HUES48 (cell line): ENCODE results near the gene YWHAG.

Source experiments
- H3K27ac ChIP-seq: one replicate; pipeline ENCODE4 v1.7.0; 2013; ENCODE audit warnings: low read depth, low read length, inconsistent platforms
- H3K27me3 ChIP-seq: 2 replicates; pipeline ENCODE4 v1.6.1; 2013; ENCODE audit warnings: mild to moderate bottlenecking, low read length; ENCODE audit not compliant: control insufficient read depth, insufficient read depth
- H3K36me3 ChIP-seq: 2 replicates; pipeline ENCODE4 v1.6.1; 2013; ENCODE audit warnings: low read length; ENCODE audit not compliant: control insufficient read depth, insufficient read depth
- H3K4me1 ChIP-seq: 2 replicates; pipeline ENCODE4 v1.6.1; 2013; ENCODE audit warnings: mild to moderate bottlenecking, low read length; ENCODE audit not compliant: control insufficient read depth, insufficient read depth
- H3K4me3 ChIP-seq: 2 replicates; pipeline ENCODE4 v1.5.1; 2013; ENCODE audit warnings: mild to moderate bottlenecking, low read depth, low read length
- H3K9ac ChIP-seq: 2 replicates; pipeline ENCODE4 v1.6.1; 2013; ENCODE audit warnings: mild to moderate bottlenecking, low read depth, low read length, moderate library complexity
- H3K9me3 ChIP-seq: 2 replicates; pipeline ENCODE4 v1.6.1; 2013; ENCODE audit warnings: low read length; ENCODE audit not compliant: control insufficient read depth, insufficient read depth

YWHAG gene

GRCh38 chr7:76358011-76358480, 745 bp downstream of the YWHAG start:
- Histone ChIP-seq H3K27me3 (no peaks in the 10 kb centered on the region), H3K36me3 (peaks cover 31% of the 10 kb centered on the region), H3K4me3 (peak overlapping the region; percentile 100), H3K9ac (peak overlapping the region; percentile 100), H3K27ac (peak overlapping the region; percentile 98), H3K9me3 (no peaks in the 10 kb centered on the region), H3K4me1 (peaks cover 28% of the 10 kb centered on the region)

- peaks cover 28% of the 10 kb centered on the region for H3K4me1 ChIP-seq
- H3K36me3 ChIP-seq: peaks cover 31% of the 10 kb centered on the region
- H3K9me3 ChIP-seq: no peaks in the 10 kb centered on the region
- H3K4me3 ChIP-seq: peak overlapping the region; percentile 100
- H3K27ac ChIP-seq: peak overlapping the region; percentile 98
- H3K27me3 ChIP-seq: no peaks in the 10 kb centered on the region
- H3K9ac ChIP-seq: peak overlapping the region; percentile 100
Measured at GRCh38 chr7:76357475-76358010, 1.2 kb downstream of the YWHAG start.

- Histone ChIP-seq H3K4me1 (peaks cover 28% of the 10 kb centered on the region), H3K27ac (no peak overlapping the region), H3K27me3 (no peaks in the 10 kb centered on the region), H3K36me3 (peaks cover 37% of the 10 kb centered on the region), H3K9ac (no peak overlapping the region; the same call in 1 of the 2 replicates), H3K9me3 (no peaks in the 10 kb centered on the region), H3K4me3 (peak overlapping the region; percentile 100)
Measured at GRCh38 chr7:76356823-76357222, 2.0 kb downstream of the YWHAG start.

- peaks cover 40% of the 10 kb centered on the region for H3K36me3 ChIP-seq
- H3K9me3 ChIP-seq: no peaks in the 10 kb centered on the region
- H3K27ac ChIP-seq: no peak overlapping the region
- no peak overlapping the region for H3K9ac ChIP-seq
- peak overlapping the region; percentile 100 for H3K4me3 ChIP-seq
- no peaks in the 10 kb centered on the region for H3K27me3 ChIP-seq
- H3K4me1 ChIP-seq: peaks cover 28% of the 10 kb centered on the region
Measured at GRCh38 chr7:76356115-76356514, 2.7 kb downstream of the YWHAG start.

GRCh38 chr7:76354981-76355730, 3.6 kb downstream of the YWHAG start:
- Histone ChIP-seq H3K9me3 (no peaks in the 10 kb centered on the region), H3K27ac (peak overlapping the region; percentile 46), H3K4me1 (peaks cover 28% of the 10 kb centered on the region), H3K27me3 (no peaks in the 10 kb centered on the region), H3K36me3 (peaks cover 50% of the 10 kb centered on the region), H3K4me3 (peak overlapping the region; percentile 100), H3K9ac (no peak overlapping the region)

GRCh38 chr7:76354516-76354915, 4.3 kb downstream of the YWHAG start:
- Histone ChIP-seq H3K4me1 (peaks cover 23% of the 10 kb centered on the region), H3K9me3 (no peaks in the 10 kb centered on the region), H3K9ac (no peak overlapping the region), H3K27ac (peak overlapping the region; percentile 46), H3K36me3 (peaks cover 56% of the 10 kb centered on the region), H3K4me3 (0 out of 2 replicates have a peak overlapping the region, but pooled peaks have one; percentile 100), H3K27me3 (no peaks in the 10 kb centered on the region)

- Histone ChIP-seq H3K9ac (no peak overlapping the region), H3K27ac (no peak overlapping the region), H3K9me3 (no peaks in the 10 kb centered on the region), H3K4me3 (no peak overlapping the region), H3K4me1 (peaks cover 22% of the 10 kb centered on the region), H3K27me3 (no peaks in the 10 kb centered on the region), H3K36me3 (peaks cover 63% of the 10 kb centered on the region)
Measured at GRCh38 chr7:76353744-76354143, 5.0 kb downstream of the YWHAG start.

GRCh38 chr7:76352193-76352592, 6.6 kb downstream of the YWHAG start:
- H3K9me3 ChIP-seq: no peaks in the 10 kb centered on the region
- peaks cover 22% of the 10 kb centered on the region for H3K4me1 ChIP-seq
- H3K36me3 ChIP-seq: peaks cover 75% of the 10 kb centered on the region
- no peak overlapping the region for H3K9ac ChIP-seq
- H3K27ac ChIP-seq: no peak overlapping the region
- H3K27me3 ChIP-seq: no peaks in the 10 kb centered on the region
- H3K4me3 ChIP-seq: no peak overlapping the region

- Histone ChIP-seq H3K9me3 (no peaks in the 10 kb centered on the region), H3K27me3 (no peaks in the 10 kb centered on the region), H3K27ac (no peak overlapping the region), H3K9ac (no peak overlapping the region), H3K36me3 (peaks cover 75% of the 10 kb centered on the region), H3K4me3 (no peak overlapping the region), H3K4me1 (peaks cover 16% of the 10 kb centered on the region)
Measured at GRCh38 chr7:76351372-76351771, 7.4 kb downstream of the YWHAG start.

- Histone ChIP-seq H3K36me3 (peaks cover 73% of the 10 kb centered on the region), H3K4me1 (no peaks in the 10 kb centered on the region), H3K27ac (no peak overlapping the region), H3K9me3 (no peaks in the 10 kb centered on the region), H3K27me3 (no peaks in the 10 kb centered on the region), H3K4me3 (no peak overlapping the region), H3K9ac (no peak overlapping the region)
Measured at GRCh38 chr7:76349313-76349885, 9.4 kb downstream of the YWHAG start.

GRCh38 chr7:76347710-76348109, 11.1 kb downstream of the YWHAG start:
- Histone ChIP-seq H3K9me3 (no peaks in the 10 kb centered on the region), H3K27ac (no peak overlapping the region), H3K4me3 (no peak overlapping the region), H3K9ac (no peak overlapping the region), H3K27me3 (no peaks in the 10 kb centered on the region), H3K4me1 (no peaks in the 10 kb centered on the region), H3K36me3 (peaks cover 89% of the 10 kb centered on the region)
